Hematopoietic multipotent progenitor cell treated with erythropoietin and hydrocortisone succinate and interleukin-3 and kit ligand, for 4 days (in vitro differentiated cells): Measurements from ENCODE around the gene MEGF11.

Source experiments
- DNase-seq: peaks from one replicate; pipeline ENCODE4 v3.0.0-alpha.2; 2015

Gene MEGF11

GRCh38 chr15:66108483-66109265 lies 144.9 kb downstream of the MEGF11 start:
- DNase-seq = no peak

GRCh38 chr15:66107070-66107469 lies 146.5 kb downstream of the MEGF11 start:
- DNase-seq = no peak

GRCh38 chr15:66105286-66106265 lies 148.0 kb downstream of the MEGF11 start:
- DNase-seq = no peak

GRCh38 chr15:66103293-66103590 lies 150.3 kb downstream of the MEGF11 start:
- DNase-seq = no peak

GRCh38 chr15:66102563-66103292 lies 150.8 kb downstream of the MEGF11 start:
- DNase-seq = no peak

- no peak for DNase-seq
Observed at GRCh38 chr15:66101715-66102395, 151.7 kb downstream of the MEGF11 start.

GRCh38 chr15:66100761-66101160 lies 152.8 kb downstream of the MEGF11 start:
- DNase-seq = no peak

- DNase-seq = no peak
Observed at GRCh38 chr15:66099950-66100671, 153.4 kb downstream of the MEGF11 start.

GRCh38 chr15:66098022-66098363 lies 155.6 kb downstream of the MEGF11 start:
- no peak for DNase-seq

- DNase-seq = no peak
Observed at GRCh38 chr15:66097151-66098021, 156.2 kb downstream of the MEGF11 start.

- no peak for DNase-seq
Observed at GRCh38 chr15:66096688-66097058, 156.9 kb downstream of the MEGF11 start.

- DNase-seq = no peak
Observed at GRCh38 chr15:66095871-66096687, 157.5 kb downstream of the MEGF11 start.

- DNase-seq = no peak
Observed at GRCh38 chr15:66094331-66094730, 159.2 kb downstream of the MEGF11 start.

GRCh38 chr15:66092053-66093016 lies 161.2 kb downstream of the MEGF11 start:
- DNase-seq = no peak

GRCh38 chr15:66089509-66089908 lies 164.0 kb downstream of the MEGF11 start:
- no peak for DNase-seq

- DNase-seq = no peak
Observed at GRCh38 chr15:66089049-66089448, 164.5 kb downstream of the MEGF11 start.

- DNase-seq = peak; percentile 57
Observed at GRCh38 chr15:66085128-66085527, 168.4 kb downstream of the MEGF11 start.

GRCh38 chr15:66084704-66085103 lies 168.8 kb downstream of the MEGF11 start:
- DNase-seq = no peak
